ENCODE measurements around the gene DNAJC16.
"Not testable (repeated sequence)": the region's sequence is repeated elsewhere in the genome, so short reads cannot be mapped to it uniquely, and the experiment has no call there.

DNAJC16 gene

DNA sequence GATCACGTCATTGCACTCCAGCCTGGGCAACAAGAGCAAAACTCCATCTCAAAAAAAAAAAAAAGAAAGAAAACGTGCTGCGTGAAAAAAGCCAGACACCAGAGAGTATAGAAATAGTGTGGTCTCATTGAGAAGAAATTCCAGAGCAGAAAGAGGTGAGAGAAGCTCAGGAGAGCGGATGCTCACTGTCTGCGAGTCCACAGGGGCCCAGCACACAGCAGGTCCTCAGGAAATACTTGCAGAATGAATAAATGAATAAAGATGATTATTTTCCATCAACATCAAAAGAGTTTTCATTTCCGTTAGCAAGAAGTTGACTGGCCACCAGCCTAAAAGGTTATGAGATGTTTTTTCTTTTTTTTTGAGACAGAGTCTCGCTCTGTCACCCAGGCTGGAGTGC is 17.1 kb upstream of the DNAJC16 start:
- H3K4me3 ChIP-seq (ENCODE audit: control insufficient read depth, low read depth, low read length): no peak overlapping the region
- no peak for DNase-seq (ENCODE audit: low read depth)
- TF ChIP-seq, protein P1, sequence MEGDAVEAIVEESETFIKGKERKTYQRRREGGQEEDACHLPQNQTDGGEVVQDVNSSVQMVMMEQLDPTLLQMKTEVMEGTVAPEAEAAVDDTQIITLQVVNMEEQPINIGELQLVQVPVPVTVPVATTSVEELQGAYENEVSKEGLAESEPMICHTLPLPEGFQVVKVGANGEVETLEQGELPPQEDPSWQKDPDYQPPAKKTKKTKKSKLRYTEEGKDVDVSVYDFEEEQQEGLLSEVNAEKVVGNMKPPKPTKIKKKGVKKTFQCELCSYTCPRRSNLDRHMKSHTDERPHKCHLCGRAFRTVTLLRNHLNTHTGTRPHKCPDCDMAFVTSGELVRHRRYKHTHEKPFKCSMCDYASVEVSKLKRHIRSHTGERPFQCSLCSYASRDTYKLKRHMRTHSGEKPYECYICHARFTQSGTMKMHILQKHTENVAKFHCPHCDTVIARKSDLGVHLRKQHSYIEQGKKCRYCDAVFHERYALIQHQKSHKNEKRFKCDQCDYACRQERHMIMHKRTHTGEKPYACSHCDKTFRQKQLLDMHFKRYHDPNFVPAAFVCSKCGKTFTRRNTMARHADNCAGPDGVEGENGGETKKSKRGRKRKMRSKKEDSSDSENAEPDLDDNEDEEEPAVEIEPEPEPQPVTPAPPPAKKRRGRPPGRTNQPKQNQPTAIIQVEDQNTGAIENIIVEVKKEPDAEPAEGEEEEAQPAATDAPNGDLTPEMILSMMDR (IDR thresholded peaks at IDR 0.05; ENCODE audit: control insufficient read depth, insufficient read depth, low read depth, low read length, missing control alignments): no peak

DNA sequence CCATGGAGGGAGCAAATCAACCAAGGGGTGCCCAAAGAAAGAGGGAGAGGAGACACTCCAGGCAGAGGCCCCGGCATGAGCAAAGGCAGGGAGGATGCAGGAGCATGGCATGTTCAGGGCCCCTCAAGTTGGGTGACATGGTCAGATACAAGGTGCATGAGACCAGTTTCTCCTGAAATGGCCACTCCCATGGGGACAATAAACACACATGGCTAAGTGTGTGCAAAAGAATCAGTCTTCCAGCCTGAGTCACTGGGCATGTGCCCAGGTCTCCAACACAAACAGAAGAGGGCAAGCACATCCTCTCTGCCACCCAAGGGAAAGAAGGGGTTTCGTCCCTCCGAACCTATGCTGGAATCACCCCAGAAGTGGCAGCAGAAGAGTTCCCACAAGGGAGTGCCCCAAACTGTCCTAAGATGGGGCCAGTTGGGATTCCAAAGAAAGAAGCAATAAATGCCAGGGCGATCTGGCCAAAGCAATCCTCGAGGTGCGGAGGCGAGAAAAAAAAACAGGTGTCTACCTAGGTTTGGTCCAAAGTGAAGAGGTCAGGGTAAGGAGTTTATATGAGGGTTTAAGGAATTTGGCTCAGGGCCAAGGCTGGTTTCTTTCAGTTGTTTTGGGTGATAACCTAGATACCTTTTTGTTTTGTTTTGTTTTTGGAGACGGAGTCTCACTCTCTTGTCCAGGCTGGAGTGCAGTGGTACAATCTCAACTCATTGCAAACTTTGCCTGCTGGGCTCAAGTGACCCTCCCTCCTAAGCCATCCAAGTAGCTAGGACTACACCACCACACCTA is 15.8 kb upstream of the DNAJC16 start:
- no peak overlapping the region for H3K4me3 ChIP-seq (ENCODE audit: control insufficient read depth, low read depth, low read length)
- no peak for DNase-seq (ENCODE audit: low read depth)

DNA sequence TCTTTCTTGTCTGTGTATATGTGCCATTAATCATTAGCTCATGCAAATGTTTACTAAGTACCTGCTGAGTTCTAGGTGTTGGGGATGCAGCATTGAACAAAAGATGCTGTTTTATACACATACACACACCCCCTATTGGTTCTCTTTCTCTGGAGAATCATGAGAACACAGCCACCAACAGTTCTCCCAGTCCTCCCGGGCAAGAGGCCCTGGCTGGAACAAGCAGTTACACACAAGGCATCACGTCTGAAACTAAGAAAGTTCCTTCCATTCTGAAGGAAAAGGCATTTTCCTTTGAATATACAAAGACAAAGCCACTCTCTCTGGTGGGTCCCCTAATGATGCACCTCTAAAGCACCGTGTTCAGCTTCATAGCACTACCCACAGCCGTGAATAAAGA is 13.5 kb upstream of the DNAJC16 start:
- H3K4me3 ChIP-seq (ENCODE audit: control insufficient read depth, low read depth, low read length): no peak overlapping the region
- TF ChIP-seq, protein P1 (IDR thresholded peaks at IDR 0.05; ENCODE audit: control insufficient read depth, insufficient read depth, low read depth, low read length, missing control alignments): no peak
- no peak for DNase-seq (ENCODE audit: low read depth)

More for the DNA sequence above, 15.8 kb upstream of the DNAJC16 start:
- TF ChIP-seq, protein P1 (IDR thresholded peaks at IDR 0.05; ENCODE audit: control insufficient read depth, insufficient read depth, low read depth, low read length, missing control alignments): no peak

DNA sequence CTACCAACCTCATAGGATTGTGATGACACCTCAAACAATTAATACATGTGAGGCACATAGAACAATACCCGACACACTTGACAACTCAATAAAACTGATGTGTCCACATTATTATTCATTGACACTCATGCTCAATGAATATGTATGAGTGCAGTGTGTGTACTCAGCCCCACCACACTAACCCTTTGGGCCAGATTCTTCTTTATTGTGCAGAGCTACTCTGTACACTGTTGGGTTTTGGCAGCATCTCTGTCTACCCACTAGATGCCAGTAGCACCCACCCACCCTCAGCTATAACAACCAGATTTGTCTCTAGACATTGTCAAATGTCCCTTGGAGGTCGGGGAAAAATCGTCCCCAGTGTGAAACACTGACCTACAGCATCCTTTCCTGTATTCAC is 12.7 kb upstream of the DNAJC16 start:
- no peak for DNase-seq (ENCODE audit: low read depth)
- TF ChIP-seq, protein P1 (IDR thresholded peaks at IDR 0.05; ENCODE audit: control insufficient read depth, insufficient read depth, low read depth, low read length, missing control alignments): no peak

DNA sequence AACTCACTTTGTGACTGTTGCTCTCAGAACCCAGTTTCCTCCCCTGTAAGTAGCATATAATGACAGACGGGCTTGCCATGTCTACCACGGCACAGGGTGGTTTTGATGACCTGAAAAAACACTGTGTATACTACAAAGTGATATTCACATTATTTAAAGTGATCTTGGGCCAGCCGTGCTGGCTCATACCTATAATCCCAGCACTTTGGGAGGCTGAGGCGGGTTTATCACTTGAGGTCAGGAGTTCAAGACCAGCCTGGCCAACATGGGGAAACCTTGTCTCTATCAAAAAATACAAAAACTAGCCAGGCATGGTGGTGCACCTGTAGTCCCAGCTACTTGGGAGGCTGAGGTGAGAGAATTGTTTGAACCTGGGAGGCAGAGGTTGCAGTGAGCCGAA is 12.1 kb upstream of the DNAJC16 start:
- DNase-seq (ENCODE audit: low read depth); H3K4me3 ChIP-seq (ENCODE audit: control insufficient read depth, low read depth, low read length): not testable (repeated sequence)

More for the DNA sequence above, 12.7 kb upstream of the DNAJC16 start:
- H3K4me3 ChIP-seq (ENCODE audit: control insufficient read depth, low read depth, low read length): no peak overlapping the region

DNA sequence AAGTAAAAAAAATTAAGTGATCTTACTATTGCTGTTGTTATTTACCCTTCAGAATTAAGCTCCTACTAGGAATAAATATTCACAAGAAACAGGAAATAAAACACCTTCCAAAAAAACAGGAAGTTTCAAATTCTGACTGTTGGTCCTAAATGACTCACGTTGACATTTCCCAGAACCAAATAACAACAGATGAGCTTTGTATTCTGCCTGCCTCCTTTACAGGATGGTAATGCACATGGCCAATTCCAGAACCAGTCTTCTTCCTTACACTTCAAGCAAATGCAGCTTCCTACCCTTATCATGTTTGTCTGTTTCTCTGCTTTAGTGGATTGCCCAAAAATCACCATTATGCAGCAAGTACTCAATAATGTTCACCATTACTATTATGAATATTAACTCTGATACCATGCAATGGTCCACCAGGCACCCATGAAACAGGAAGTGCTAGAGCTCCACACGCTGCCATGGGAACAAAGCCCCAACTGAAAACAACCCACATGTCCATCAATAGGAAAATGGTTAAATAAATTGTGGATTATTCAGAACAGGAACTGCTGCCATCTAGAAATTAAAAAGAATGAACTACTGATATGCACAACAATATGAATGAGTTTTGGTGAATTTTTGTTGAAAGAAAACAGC is 11.5 kb upstream of the DNAJC16 start:
- DNase-seq (ENCODE audit: low read depth): no peak
- H3K4me3 ChIP-seq (ENCODE audit: control insufficient read depth, low read depth, low read length): no peak overlapping the region
- TF ChIP-seq, protein P1 (IDR thresholded peaks at IDR 0.05; ENCODE audit: control insufficient read depth, insufficient read depth, low read depth, low read length, missing control alignments): no peak

DNA sequence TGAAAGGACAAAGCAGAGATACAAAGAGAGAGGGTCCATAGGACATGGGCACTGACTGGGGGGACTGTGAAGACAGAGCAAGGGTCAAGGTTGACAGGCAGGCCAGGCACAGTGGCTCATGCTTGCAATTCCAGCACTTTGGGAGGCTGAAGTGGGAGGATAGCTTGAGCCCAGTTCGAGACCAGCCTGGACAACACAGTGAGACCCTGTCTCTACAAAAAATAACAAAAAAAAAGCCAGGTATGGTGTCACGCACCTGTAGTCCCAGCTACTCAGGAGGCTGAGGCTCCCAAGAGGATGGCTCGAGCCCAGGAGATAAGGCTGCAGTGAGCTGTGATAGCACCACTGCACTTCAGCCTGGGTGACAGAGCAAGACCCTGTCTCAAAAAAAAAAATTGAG is 7.0 kb upstream of the DNAJC16 start:
- DNase-seq (ENCODE audit: low read depth): no peak
- TF ChIP-seq, protein P1 (IDR thresholded peaks at IDR 0.05; ENCODE audit: control insufficient read depth, insufficient read depth, low read depth, low read length, missing control alignments): no peak

DNA sequence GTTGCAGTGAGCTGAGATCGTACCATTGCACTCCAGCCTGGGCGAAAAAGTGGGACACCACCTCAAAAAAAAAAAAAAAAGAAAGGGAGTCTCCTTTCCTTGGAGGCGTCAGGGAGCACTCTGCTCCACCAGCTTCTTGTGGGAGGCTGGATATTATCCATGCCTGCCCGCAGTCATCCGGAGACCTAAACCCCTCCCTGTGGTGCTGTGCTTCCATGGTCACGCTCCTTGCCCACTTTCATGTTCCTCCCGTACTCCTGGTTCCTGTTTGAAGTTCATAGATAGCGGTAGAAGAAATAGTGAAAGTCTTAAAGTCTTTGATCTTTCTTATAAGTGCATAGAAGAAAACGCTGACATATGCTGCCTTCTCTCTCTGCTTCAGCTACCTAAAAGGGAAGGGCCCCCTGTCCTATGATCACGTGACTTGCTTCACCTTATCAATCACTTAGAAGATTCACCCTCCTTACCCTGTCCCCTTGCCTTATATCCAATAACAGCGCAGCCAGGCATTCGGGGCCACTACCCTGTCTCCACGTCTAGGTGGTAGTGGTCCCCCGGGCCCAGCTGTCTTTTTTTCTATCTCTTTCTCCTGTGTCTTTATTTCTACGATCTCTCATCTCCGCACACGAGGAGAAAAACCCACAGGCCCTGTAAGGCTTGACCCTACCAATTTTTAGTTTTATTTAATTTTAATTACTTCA is 5.3 kb upstream of the DNAJC16 start:
- not testable (repeated sequence) for H3K4me3 ChIP-seq (ENCODE audit: control insufficient read depth, low read depth, low read length); DNase-seq (ENCODE audit: low read depth)

More for the DNA sequence above, 7.0 kb upstream of the DNAJC16 start:
- no peak overlapping the region for H3K4me3 ChIP-seq (ENCODE audit: control insufficient read depth, low read depth, low read length)

All from AG09309 (cell line).